A673 (cell line): ENCODE measurements around the gene PCDHGA2. TPM values are rescaled to one million over a fixed set of nuclear protein-coding genes. Genes with fewer than 3 reads are reported as not detected.

ENCODE experiments used
- BruUV-seq: library from RNA; stranded (reverse); fragments of 400-500 nt; replicated peaks from 2 replicates; lab custom pipeline; 2021; lab: Mats Ljungman, UMichigan
- CTCF ChIA-PET: fragments of 300-600 bp; sonication (Branson Sonifier 250); formaldehyde crosslinking; loops from one replicate; lab custom pipeline; 2022; ENCODE audit warnings: antibody characterized with exemption; lab: Charles Lee
- POLR2A ChIA-PET: fragments of 300-600 bp; sonication (Branson Sonifier 250); formaldehyde crosslinking; loops from one replicate; lab custom pipeline; 2022; ENCODE audit warnings: antibody characterized with exemption; ENCODE audit not compliant: low non-redundant PET; lab: Charles Lee
- DNase-seq: peaks from one replicate; pipeline ENCODE4 v3.0.0-alpha.2; 2015; ENCODE audit warnings: low spot score
- H3K27ac ChIP-seq: fragments of 200-600 bp; sonication (generic); 2 replicates; pipeline ENCODE4 v1.5.1; 2016; ENCODE audit warnings: mixed run types, low read depth, mild to moderate bottlenecking, mixed read lengths, antibody characterized with exemption, low read length; ENCODE audit not compliant: poor library complexity, severe bottlenecking
- H3K27me3 ChIP-seq: fragments of 200-600 bp; sonication (generic); replicated peaks from 2 replicates; pipeline ENCODE4 v1.6.1; 2017; ENCODE audit warnings: mixed run types, low read depth, mild to moderate bottlenecking, mixed read lengths, antibody characterized with exemption, low read length; ENCODE audit not compliant: insufficient read depth, poor library complexity
- H3K36me3 ChIP-seq: fragments of 200-600 bp; sonication (generic); 2 replicates; pipeline ENCODE4 v1.6.1; 2016; ENCODE audit warnings: mixed run types, mild to moderate bottlenecking, mixed read lengths, antibody characterized with exemption, low read length; ENCODE audit not compliant: insufficient read depth, poor library complexity, severe bottlenecking
- H3K4me1 ChIP-seq: fragments of 200-600 bp; sonication (generic); 2 replicates; pipeline ENCODE4 v1.6.1; 2017; ENCODE audit warnings: mixed run types, mild to moderate bottlenecking, mixed read lengths, antibody characterized with exemption, low read length; ENCODE audit not compliant: insufficient read depth, poor library complexity, severe bottlenecking
- H3K4me3 ChIP-seq: fragments of 200-600 bp; sonication (generic); 2 replicates; pipeline ENCODE4 v1.5.1; 2016; ENCODE audit warnings: low read depth, mixed run types, mild to moderate bottlenecking, mixed read lengths, low read length; ENCODE audit not compliant: poor library complexity, severe bottlenecking
- H3K9me3 ChIP-seq: fragments of 200-600 bp; sonication (generic); 2 replicates; pipeline ENCODE4 v1.6.1; 2016; ENCODE audit warnings: mixed run types, low read depth, mild to moderate bottlenecking, mixed read lengths, antibody characterized with exemption, low read length; ENCODE audit not compliant: poor library complexity, severe bottlenecking
- CTCF ChIP-seq: fragments of 300-800, 200-600 bp; sonication (generic); conservative IDR thresholded peaks from 2 replicates; pipeline ENCODE4 v1.5.1; 2017; ENCODE audit warnings: low read depth, mild to moderate bottlenecking, antibody characterized with exemption, low read length, moderate library complexity, mixed read lengths
- EZH2 ChIP-seq: fragments of 200-600 bp; sonication (generic); IDR thresholded peaks from 2 replicates; pipeline ENCODE4 v1.6.1; 2017; ENCODE audit warnings: borderline replicate concordance, low read depth, mild to moderate bottlenecking, mixed read lengths, antibody characterized with exemption, low read length; ENCODE audit not compliant: poor library complexity, severe bottlenecking
- intact Hi-C: fragments of 100-400 bp; cut with micrococcal nuclease; formaldehyde crosslinking; loops from one replicate; pipeline ENCODE4 v1.10.0; 2022; ENCODE audit not compliant: unreplicated experiment
- total RNA-seq: library from RNA; stranded (reverse); gene quantifications from 2 replicates; pipeline ENCODE4 v1.2.3, GENCODE V29; 2021

Gene PCDHGA2
- total RNA-seq, 1 experiment from 2014 or later = 1.8 TPM

GRCh38 chr5:141360685-141361084 is 22.1 kb downstream of the PCDHGA2 start:
- CTCF ChIA-PET = no interaction called here
- intact Hi-C loops = no loop called here

GRCh38 chr5:141362719-141363118 is 24.2 kb downstream of the PCDHGA2 start:
- CTCF ChIA-PET = no interaction called here
- intact Hi-C loops = no loop called here
- no peak for DNase-seq
- Histone ChIP-seq H3K36me3 (no peaks in the 10 kb centered on the region), H3K27ac (no peak overlapping the region), H3K4me1 (no peaks in the 10 kb centered on the region), H3K9me3 (peaks cover 53% of the 10 kb centered on the region), H3K27me3 (no peaks in the 10 kb centered on the region), H3K4me3 (no peak overlapping the region)
- BruUV-seq = no TSS peak
- TF ChIP-seq EZH2 = no peak
- no peak for TF ChIP-seq CTCF
- POLR2A ChIA-PET = no interaction called here

More at GRCh38 chr5:141360685-141361084, 22.1 kb downstream of the PCDHGA2 start:
- Histone ChIP-seq H3K9me3 (peaks cover 47% of the 10 kb centered on the region), H3K27ac (no peak overlapping the region), H3K4me1 (no peaks in the 10 kb centered on the region), H3K36me3 (no peaks in the 10 kb centered on the region), H3K4me3 (no peak overlapping the region), H3K27me3 (no peaks in the 10 kb centered on the region)
- no TSS peak for BruUV-seq
- POLR2A ChIA-PET = no interaction called here
- no peak for DNase-seq
- TF ChIP-seq EZH2 = no peak
- no peak for TF ChIP-seq CTCF

GRCh38 chr5:141363952-141364660 is 25.5 kb downstream of the PCDHGA2 start, which contains the start of gene PCDHGA5:
Gene PCDHGA5 (plus strand): TSS chr5:141364162. CDS start chr5:141364331, 169 bp downstream.
- Histone ChIP-seq H3K27me3 (no peaks in the 10 kb centered on the region), H3K9me3 (peaks cover 50% of the 10 kb centered on the region), H3K36me3 (no peaks in the 10 kb centered on the region), H3K27ac (no peak within 1 kb of the TSS), H3K4me1 (no peaks in the 10 kb centered on the region), H3K4me3 (no peak within 1 kb of the TSS)
- BruUV-seq = no TSS peak
- no peak for DNase-seq
- intact Hi-C loops = no loop called here
- TF ChIP-seq EZH2 (no peak), CTCF (0 out of 2 replicates have a peak, but pooled peaks have one; percentile 15)
- POLR2A ChIA-PET = no interaction called here
- CTCF ChIA-PET = no interaction called here
